Calu3 (cell line): ENCODE results near the gene ALDH9A1. TPM values are rescaled to one million over a fixed set of nuclear protein-coding genes. Genes with fewer than 3 reads are reported as not detected.

ENCODE experiments used
- BruUV-seq: library from RNA; stranded (reverse); fragments of 400-500 nt; replicated peaks from 2 replicates; lab custom pipeline; 2021; lab: Mats Ljungman, UMichigan
- CTCF ChIA-PET: fragments of 300-600 bp; sonication (Branson Sonifier 250); formaldehyde crosslinking; loops from one replicate; lab custom pipeline; 2022; ENCODE audit warnings: antibody characterized with exemption; lab: Charles Lee
- DNase-seq: peaks from one replicate; pipeline ENCODE4 v3.0.0; 2022
- H3K27ac Mint-ChIP-seq: one replicate; pipeline ENCODE4 v1.8.0; 2022; ENCODE audit warnings: mixed read lengths; ENCODE audit not compliant: unreplicated experiment
- H3K27me3 Mint-ChIP-seq: one replicate; pipeline ENCODE4 v1.8.0; 2022; ENCODE audit warnings: mixed read lengths; ENCODE audit not compliant: unreplicated experiment
- H3K36me3 Mint-ChIP-seq: one replicate; pipeline ENCODE4 v1.8.0; 2022; ENCODE audit warnings: mild to moderate bottlenecking, moderate library complexity, mixed read lengths; ENCODE audit not compliant: insufficient read depth, unreplicated experiment
- H3K4me1 Mint-ChIP-seq: one replicate; pipeline ENCODE4 v1.8.0; 2022; ENCODE audit warnings: mild to moderate bottlenecking, low read depth, mixed read lengths; ENCODE audit not compliant: unreplicated experiment
- H3K4me3 Mint-ChIP-seq: one replicate; pipeline ENCODE4 v1.8.0; 2022; ENCODE audit warnings: mild to moderate bottlenecking, low read depth, moderate library complexity, mixed read lengths; ENCODE audit not compliant: unreplicated experiment
- H3K9me3 Mint-ChIP-seq: one replicate; pipeline ENCODE4 v1.8.0; 2022; ENCODE audit warnings: low read depth, mixed read lengths; ENCODE audit not compliant: unreplicated experiment
- intact Hi-C: fragments of 100-400 bp; cut with micrococcal nuclease; formaldehyde crosslinking; loops from one replicate; pipeline ENCODE4 v1.10.0; 2022; ENCODE audit not compliant: unreplicated experiment
- total RNA-seq: library from RNA; stranded (reverse); gene quantifications from 2 replicates; pipeline ENCODE4 v1.2.3, GENCODE V29; 2022
- TF ChIP-seq, protein P1 (sequence below): fragments of 200-600 bp; IDR thresholded peaks from one replicate; pipeline ENCODE4 v1.8.0; 2022; ENCODE audit warnings: antibody characterized with exemption; ENCODE audit not compliant: unreplicated experiment

The ALDH9A1 gene
- total RNA-seq, 1 experiment from 2014 or later = 57.0 TPM

DNA sequence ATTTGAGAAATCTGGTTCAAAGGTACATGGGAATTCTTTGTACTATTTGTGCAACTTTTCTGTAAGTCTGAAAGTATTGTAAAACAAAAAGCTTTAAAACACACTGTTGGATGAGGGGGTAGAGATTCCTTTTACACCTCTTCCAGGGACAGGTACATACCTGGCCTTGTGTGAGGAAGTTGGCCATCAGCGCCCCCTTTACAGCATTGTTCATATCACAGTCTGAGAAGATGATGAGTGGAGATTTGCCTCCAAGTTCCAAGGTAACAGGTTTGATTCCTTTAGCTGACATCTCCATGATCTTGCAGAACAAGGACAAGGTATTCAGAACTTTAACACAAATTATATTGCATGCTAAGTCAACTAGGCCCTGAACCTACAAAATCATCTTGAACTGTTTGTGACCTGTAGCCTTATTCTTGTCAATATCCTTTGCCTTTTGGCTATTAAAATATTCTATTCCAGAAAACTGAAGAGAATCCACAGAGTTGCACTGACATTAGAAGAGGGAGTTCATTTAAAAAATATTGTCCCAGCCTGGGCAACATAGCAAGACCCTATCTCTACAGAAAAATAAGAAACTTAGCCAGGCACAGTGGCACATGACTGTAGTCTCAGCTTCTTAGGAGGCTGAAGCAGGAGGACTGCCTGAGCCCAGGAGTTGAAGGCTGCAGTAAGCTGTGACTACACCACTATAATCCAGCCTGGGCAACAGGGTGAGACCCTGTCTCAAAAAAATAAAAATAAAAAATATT is 18.9 kb downstream of the ALDH9A1 start:
- no peaks in the 10 kb centered on the region for H3K27me3 Mint-ChIP-seq

DNA sequence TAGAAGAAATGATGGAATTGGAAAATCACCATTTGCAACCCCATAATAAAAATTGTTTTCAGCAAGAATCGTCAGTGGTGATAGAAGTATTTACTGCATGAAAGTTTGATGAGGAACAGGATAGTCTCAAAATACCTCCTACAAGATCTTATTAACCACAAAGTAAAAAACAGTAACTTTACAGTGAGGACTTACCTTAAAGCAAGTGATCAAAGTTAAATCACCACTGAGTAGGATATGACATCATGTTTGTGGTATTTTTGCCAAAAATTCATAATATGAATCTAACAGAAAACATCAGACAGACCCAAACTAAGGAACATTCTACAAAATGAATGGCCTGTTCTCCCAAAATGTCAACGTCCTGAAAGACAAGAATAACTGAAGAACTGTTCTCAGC is 19.9 kb downstream of the ALDH9A1 start:
- CTCF ChIA-PET = interaction anchor here (1.2 kb wide), 1 partner anchor 79 kb away, joined by 3 read pairs; no protein-coding TSS in a partner anchor
- no peak overlapping the region for H3K27ac Mint-ChIP-seq
- peaks cover 11% of the 10 kb centered on the region for H3K36me3 Mint-ChIP-seq
- DNase-seq = no peak
- no peaks in the 10 kb centered on the region for H3K4me1 Mint-ChIP-seq
- no TSS peak for BruUV-seq
- H3K4me3 Mint-ChIP-seq = no peak overlapping the region
- intact Hi-C loops = loop anchor here (5.0 kb wide), 1 partner anchor 76 kb away; no protein-coding TSS in a partner anchor
- H3K27me3 Mint-ChIP-seq = no peaks in the 10 kb centered on the region
- no peaks in the 10 kb centered on the region for H3K9me3 Mint-ChIP-seq
- TF ChIP-seq, protein P1, sequence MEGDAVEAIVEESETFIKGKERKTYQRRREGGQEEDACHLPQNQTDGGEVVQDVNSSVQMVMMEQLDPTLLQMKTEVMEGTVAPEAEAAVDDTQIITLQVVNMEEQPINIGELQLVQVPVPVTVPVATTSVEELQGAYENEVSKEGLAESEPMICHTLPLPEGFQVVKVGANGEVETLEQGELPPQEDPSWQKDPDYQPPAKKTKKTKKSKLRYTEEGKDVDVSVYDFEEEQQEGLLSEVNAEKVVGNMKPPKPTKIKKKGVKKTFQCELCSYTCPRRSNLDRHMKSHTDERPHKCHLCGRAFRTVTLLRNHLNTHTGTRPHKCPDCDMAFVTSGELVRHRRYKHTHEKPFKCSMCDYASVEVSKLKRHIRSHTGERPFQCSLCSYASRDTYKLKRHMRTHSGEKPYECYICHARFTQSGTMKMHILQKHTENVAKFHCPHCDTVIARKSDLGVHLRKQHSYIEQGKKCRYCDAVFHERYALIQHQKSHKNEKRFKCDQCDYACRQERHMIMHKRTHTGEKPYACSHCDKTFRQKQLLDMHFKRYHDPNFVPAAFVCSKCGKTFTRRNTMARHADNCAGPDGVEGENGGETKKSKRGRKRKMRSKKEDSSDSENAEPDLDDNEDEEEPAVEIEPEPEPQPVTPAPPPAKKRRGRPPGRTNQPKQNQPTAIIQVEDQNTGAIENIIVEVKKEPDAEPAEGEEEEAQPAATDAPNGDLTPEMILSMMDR = no peak

More for the DNA sequence above, 18.9 kb downstream of the ALDH9A1 start:
- Mint-ChIP-seq H3K4me3 (no peak overlapping the region), H3K4me1 (no peaks in the 10 kb centered on the region), H3K9me3 (no peaks in the 10 kb centered on the region), H3K27ac (no peak overlapping the region), H3K36me3 (peaks cover 11% of the 10 kb centered on the region)
- no TSS peak for BruUV-seq
- intact Hi-C loops = loop anchor here (5.0 kb wide), 1 partner anchor 77 kb away; no protein-coding TSS in a partner anchor
- TF ChIP-seq, protein P1 = no peak
- no peak for DNase-seq
- CTCF ChIA-PET = no interaction called here

DNA sequence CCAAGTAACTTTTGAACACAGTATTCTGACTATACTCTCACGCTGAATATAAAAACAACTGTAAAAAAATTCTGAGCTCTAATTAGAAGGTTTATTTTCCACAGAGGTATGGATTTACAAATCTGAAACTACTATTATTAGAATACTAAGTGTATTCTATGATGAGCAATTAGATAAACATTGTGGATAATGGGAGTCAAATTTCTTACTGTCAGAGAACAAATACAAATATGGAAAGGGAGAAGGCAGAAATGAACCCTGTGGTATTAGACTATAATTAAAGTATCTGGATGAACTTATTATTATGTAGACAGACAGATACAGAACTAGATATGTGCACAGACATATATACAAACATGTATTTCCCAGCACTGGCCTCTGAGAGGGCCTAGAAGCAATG is 22.6 kb downstream of the ALDH9A1 start:
- no peaks in the 10 kb centered on the region for H3K4me1 Mint-ChIP-seq
- no peak for DNase-seq
- no peaks in the 10 kb centered on the region for H3K27me3 Mint-ChIP-seq
- H3K27ac Mint-ChIP-seq = no peak overlapping the region
- no TSS peak for BruUV-seq
- TF ChIP-seq, protein P1 = no peak
- peaks cover 11% of the 10 kb centered on the region for H3K36me3 Mint-ChIP-seq
- CTCF ChIA-PET = no interaction called here
- no peaks in the 10 kb centered on the region for H3K9me3 Mint-ChIP-seq
- no peak overlapping the region for H3K4me3 Mint-ChIP-seq
- intact Hi-C loops = loop anchor here (5.0 kb wide), 1 partner anchor 73 kb away; no protein-coding TSS in a partner anchor

DNA sequence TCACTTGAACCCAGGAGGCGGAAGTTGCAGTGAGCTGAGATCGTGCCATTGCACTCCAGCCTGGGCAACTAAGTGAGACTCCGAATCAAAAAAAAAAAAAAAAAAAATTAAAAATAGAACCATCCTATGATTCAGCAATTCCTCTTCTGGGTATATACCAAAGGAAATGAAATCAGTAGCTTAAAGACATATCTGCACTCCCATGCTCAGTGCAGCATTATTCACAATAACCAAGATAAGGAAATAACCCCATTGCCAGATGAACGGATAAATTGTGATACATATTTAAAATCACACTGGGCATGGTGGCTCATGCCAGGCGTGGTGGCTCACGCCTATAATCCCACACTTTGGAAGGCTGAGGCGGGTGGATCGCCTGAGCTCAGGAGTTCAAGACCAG is 23.8 kb downstream of the ALDH9A1 start:
- CTCF ChIA-PET = no interaction called here
- Mint-ChIP-seq H3K9me3 (no peaks in the 10 kb centered on the region), H3K4me3 (no peak overlapping the region), H3K36me3 (peaks cover 5% of the 10 kb centered on the region), H3K4me1 (no peaks in the 10 kb centered on the region), H3K27ac (no peak overlapping the region), H3K27me3 (no peaks in the 10 kb centered on the region)
- intact Hi-C loops = no loop called here
- DNase-seq = no peak
- TF ChIP-seq, protein P1 = no peak
- no TSS peak for BruUV-seq
